Omental fat pad (tissue), 4 donors: ENCODE measurements around the gene AEBP1. TPM values are rescaled to one million over a fixed set of nuclear protein-coding genes. Genes with fewer than 3 reads are reported as not detected.

Experiments used
- ATAC-seq: fragments of 150-250 bp; one replicate; pipeline ENCODE4 v1.9.1; 2016; ENCODE audit warnings: mild to moderate bottlenecking, moderate library complexity; ENCODE audit not compliant: low FRiP score
- DNase-seq: peaks from one replicate; pipeline ENCODE4 v3.0.0-alpha.2; 2019; ENCODE audit warnings: low spot score
- CTCF ChIP-seq, 3 donors: fragments of 450-650 bp; IDR thresholded peaks; one replicate each; pipeline ENCODE4 v1.5.1; 2016 to 2017; ENCODE audit warnings: antibody characterized with exemption in 3 of 3, mild to moderate bottlenecking in 3 of 3, moderate library complexity in 2 of 3
- total RNA-seq, 4 donors: library from RNA; depleted of rRNA; stranded (reverse); fragments of >200 nt; gene quantifications; one replicate each; pipeline ENCODE4 v1.1.0, GENCODE V29; 2016

Gene AEBP1
- total RNA-seq, 4 donors from 2014 or later = 64.9 to 209 (median 163) TPM

- TF ChIP-seq CTCF (IDR thresholded peaks at IDR 0.05) = no peak
- no peak for ATAC-seq
- peak; percentile 6 for DNase-seq
These were observed 44.7 kb upstream of the AEBP1 start for GRCh38 chr7:44059219-44060090.

GRCh38 chr7:44060091-44060947 is 43.8 kb upstream of the AEBP1 start:
- no peak for TF ChIP-seq CTCF (IDR thresholded peaks at IDR 0.05)
- ATAC-seq (no peak), DNase-seq (no peak)

GRCh38 chr7:44060948-44061644 is 43.0 kb upstream of the AEBP1 start:
- DNase-seq (no peak), ATAC-seq (no peak)
- TF ChIP-seq CTCF (IDR thresholded peaks at IDR 0.05) = no peak

- ATAC-seq (no peak), DNase-seq (no peak)
- no peak for TF ChIP-seq CTCF (IDR thresholded peaks at IDR 0.05)
These were observed 42.4 kb upstream of the AEBP1 start for GRCh38 chr7:44061645-44062179.

GRCh38 chr7:44062180-44062902 is 41.8 kb upstream of the AEBP1 start:
- no peak for TF ChIP-seq CTCF (IDR thresholded peaks at IDR 0.05)
- ATAC-seq = no peak
- no peak for DNase-seq

GRCh38 chr7:44062903-44063295 is 41.2 kb upstream of the AEBP1 start:
- TF ChIP-seq CTCF (IDR thresholded peaks at IDR 0.05) = no peak
- DNase-seq (no peak), ATAC-seq (no peak)
